OCI-LY3 (cell line): ENCODE measurements around the gene PMEL.
A peak's percentile ranks its signal among the peaks of the same experiment; 100 is the strongest.

Experiments
- H2AFZ ChIP-seq: fragments of 200-600, 300-600 bp; shearing (Covaris generic); 2 replicates; pipeline ENCODE4 v1.6.0; 2014; ENCODE audit warnings: antibody characterized with exemption, low read depth, low read length
- H3K27ac ChIP-seq: fragments of 200-600, 300-600 bp; sonication (generic); 2 replicates; pipeline ENCODE4 v1.5.1; 2014; ENCODE audit warnings: mild to moderate bottlenecking, low read length, moderate library complexity, mixed read lengths
- H3K27me3 ChIP-seq: fragments of 200-600, 300-600 bp; sonication (generic); 2 replicates; pipeline ENCODE4 v1.6.1; 2014; ENCODE audit warnings: low read depth, low read length, mixed read lengths
- H3K36me3 ChIP-seq: fragments of 200-600, 300-600 bp; sonication (generic); replicated peaks from 2 replicates; pipeline ENCODE3; 2014; ENCODE audit warnings: low read depth, low read length, mixed read lengths
- H3K4me1 ChIP-seq: fragments of 300-600, 200-600 bp; sonication (generic); 2 replicates; pipeline ENCODE4 v1.6.1; 2014; ENCODE audit warnings: low read length, mixed read lengths
- H3K4me2 ChIP-seq: fragments of 200-600, 300-600 bp; sonication (generic); 2 replicates; pipeline ENCODE4 v1.6.1; 2014; ENCODE audit warnings: low read length, mixed read lengths
- H3K4me3 ChIP-seq: fragments of 300-600, 200-600 bp; sonication (generic); 2 replicates; pipeline ENCODE4 v1.5.1; 2014; ENCODE audit warnings: antibody characterized with exemption, mild to moderate bottlenecking, low read length, moderate library complexity
- H3K79me2 ChIP-seq: fragments of 300-600, 200-600 bp; shearing (Covaris generic); 2 replicates; pipeline ENCODE4 v1.6.1; 2014; ENCODE audit warnings: mild to moderate bottlenecking, low read length, mixed read lengths
- H3K9ac ChIP-seq: fragments of 300-600, 200-600 bp; shearing (Covaris generic); 2 replicates; pipeline ENCODE4 v1.6.0; 2014; ENCODE audit warnings: mild to moderate bottlenecking, low read length, moderate library complexity
- H3K9me3 ChIP-seq: fragments of 200-600, 300-600 bp; shearing (Covaris generic); 2 replicates; pipeline ENCODE4 v1.6.1; 2014; ENCODE audit warnings: low read length, mixed read lengths; ENCODE audit not compliant: insufficient read depth
- H4K20me1 ChIP-seq: fragments of 200-600, 300-600 bp; sonication (generic); 2 replicates; pipeline ENCODE4 v1.6.1; 2016; ENCODE audit warnings: low read length, mixed read lengths; ENCODE audit not compliant: insufficient read depth
- CTCF ChIP-seq: fragments of 200-600, 300-600 bp; sonication (generic); IDR thresholded peaks from 2 replicates; pipeline ENCODE4 v1.5.1; 2014; ENCODE audit warnings: antibody characterized with exemption, low read length, low read depth
- EZH2phosphoT487 ChIP-seq: fragments of 200-600 bp; shearing (Covaris generic); IDR thresholded peaks from 2 replicates; pipeline ENCODE4 v1.6.1; 2018; ENCODE audit warnings: antibody characterized with exemption, mixed run types, low read depth

Gene PMEL

DNA sequence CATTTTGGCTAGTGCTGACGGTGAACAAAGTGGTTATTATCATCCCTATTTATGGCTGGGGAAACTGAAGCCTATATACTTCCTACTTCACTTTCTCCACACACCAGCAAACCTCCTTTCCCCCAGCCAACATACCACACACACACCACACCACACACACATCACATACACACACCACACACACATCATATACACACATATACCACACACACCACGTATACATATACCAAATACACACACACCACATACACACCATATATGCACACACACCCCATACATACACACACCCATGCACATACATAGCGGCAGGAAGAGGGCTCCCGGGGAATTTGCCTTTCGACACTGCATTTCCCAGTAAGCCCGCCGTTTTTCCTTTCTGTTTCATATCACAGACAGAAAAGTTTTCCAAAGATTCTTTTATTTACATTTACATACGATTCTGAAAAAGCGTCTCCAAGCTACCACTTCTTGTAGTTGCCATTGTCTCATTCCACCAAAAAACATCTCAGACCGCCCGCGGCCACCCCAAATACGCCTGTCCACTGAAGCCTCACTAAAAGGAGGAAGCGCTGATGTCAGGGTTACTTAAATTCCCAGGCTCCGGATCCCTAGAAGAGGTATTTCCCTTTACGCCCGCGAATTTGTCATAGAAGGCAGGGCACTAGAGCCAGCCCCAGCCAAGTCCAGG, 7.2 kb upstream of the PMEL start:
- H3K4me1 ChIP-seq: peaks cover 26% of the 10 kb centered on the region
- H3K9ac ChIP-seq: peak overlapping the region; percentile 71
- peak overlapping the region; percentile 73 for H3K4me2 ChIP-seq
- H3K4me3 ChIP-seq: peak overlapping the region; percentile 81
- peaks cover 21% of the 10 kb centered on the region for H3K79me2 ChIP-seq
- H2AFZ ChIP-seq: no peak overlapping the region
- peak overlapping the region; percentile 51 for H3K27ac ChIP-seq
- H3K27me3 ChIP-seq: no peaks in the 10 kb centered on the region
- TF ChIP-seq CTCF (no peak), EZH2phosphoT487 (no peak)
- peaks cover 27% of the 10 kb centered on the region for H3K36me3 ChIP-seq
- no peaks in the 10 kb centered on the region for H4K20me1 ChIP-seq
- no peaks in the 10 kb centered on the region for H3K9me3 ChIP-seq

GRCh38 chr12:55972456-55972855, 6.6 kb upstream of the PMEL start:
- H3K27ac ChIP-seq: peak overlapping the region; percentile 51; the same call in 1 of the 2 replicates
- H3K4me3 ChIP-seq: peak overlapping the region; percentile 81
- TF ChIP-seq CTCF (no peak), EZH2phosphoT487 (no peak)
- H3K9me3 ChIP-seq: no peaks in the 10 kb centered on the region
- H4K20me1 ChIP-seq: no peaks in the 10 kb centered on the region
- peak overlapping the region; percentile 73 for H3K4me2 ChIP-seq
- peaks cover 27% of the 10 kb centered on the region for H3K36me3 ChIP-seq
- peaks cover 27% of the 10 kb centered on the region for H3K79me2 ChIP-seq
- no peaks in the 10 kb centered on the region for H3K27me3 ChIP-seq
- H3K4me1 ChIP-seq: peaks cover 32% of the 10 kb centered on the region
- no peak overlapping the region for H2AFZ ChIP-seq
- H3K9ac ChIP-seq: peak overlapping the region; percentile 71; the same call in 1 of the 2 replicates

GRCh38 chr12:55972042-55972441, 6.2 kb upstream of the PMEL start:
- Histone ChIP-seq H3K27ac (no peak overlapping the region), H3K36me3 (peaks cover 24% of the 10 kb centered on the region), H3K9me3 (no peaks in the 10 kb centered on the region), H3K79me2 (peaks cover 31% of the 10 kb centered on the region), H3K4me2 (no peak overlapping the region), H2AFZ (no peak overlapping the region), H3K9ac (no peak overlapping the region), H4K20me1 (no peaks in the 10 kb centered on the region), H3K4me3 (no peak overlapping the region), H3K27me3 (no peaks in the 10 kb centered on the region), H3K4me1 (peaks cover 34% of the 10 kb centered on the region)
- TF ChIP-seq EZH2phosphoT487 (no peak), CTCF (no peak)

DNA sequence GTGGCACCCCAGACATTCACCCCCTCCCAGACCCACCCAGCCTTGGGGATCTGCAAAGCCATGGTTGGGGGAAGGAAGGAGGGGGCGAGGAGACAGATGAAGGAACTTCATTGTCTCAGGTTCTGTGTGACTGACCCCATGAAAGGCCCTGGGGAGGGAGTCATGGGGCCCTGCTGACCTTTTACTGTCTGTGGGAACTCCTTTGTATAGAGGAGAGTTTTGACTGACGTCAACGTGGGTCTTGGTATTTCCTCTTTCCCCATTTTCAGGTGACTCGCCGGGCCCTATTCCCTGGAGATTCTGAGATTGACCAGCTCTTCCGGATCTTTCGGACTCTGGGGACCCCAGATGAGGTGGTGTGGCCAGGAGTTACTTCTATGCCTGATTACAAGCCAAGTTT, 4.9 kb upstream of the PMEL start:
- H3K9me3 ChIP-seq: no peaks in the 10 kb centered on the region
- H3K9ac ChIP-seq: no peak overlapping the region
- H3K36me3 ChIP-seq: peaks cover 21% of the 10 kb centered on the region
- H3K4me1 ChIP-seq: peaks cover 39% of the 10 kb centered on the region
- H4K20me1 ChIP-seq: no peaks in the 10 kb centered on the region
- no peak for TF ChIP-seq EZH2phosphoT487
- TF ChIP-seq CTCF: no peak
- H3K27me3 ChIP-seq: no peaks in the 10 kb centered on the region
- H3K27ac ChIP-seq: no peak overlapping the region
- peaks cover 31% of the 10 kb centered on the region for H3K79me2 ChIP-seq
- no peak overlapping the region for H3K4me2 ChIP-seq
- no peak overlapping the region for H2AFZ ChIP-seq
- H3K4me3 ChIP-seq: no peak overlapping the region
